Suppressor macrophage (primary cell): ENCODE results near the gene NXPH3.

Experiments
- DNase-seq, 4 experiments: peaks; one replicate each; pipeline ENCODE4 v3.0.0-alpha.2; 2020 to 2022

NXPH3 gene

GRCh38 chr17:49576088-49576916 lies 631 bp downstream of the NXPH3 start:
- peak in 2 of 4 experiments; percentile 36 to 45 for DNase-seq

- no peak for DNase-seq
Measured at GRCh38 chr17:49576917-49577649, 1.4 kb downstream of the NXPH3 start.

- DNase-seq: no peak
Measured at GRCh38 chr17:49577650-49577934, 1.9 kb downstream of the NXPH3 start.

- DNase-seq: no peak
Measured at GRCh38 chr17:49577963-49578362, 2.3 kb downstream of the NXPH3 start.

- DNase-seq: no peak
Measured at GRCh38 chr17:49578414-49578813, 2.7 kb downstream of the NXPH3 start.

- DNase-seq: no peak
Measured at GRCh38 chr17:49578952-49579500, 3.4 kb downstream of the NXPH3 start.

- DNase-seq: no peak
Measured at GRCh38 chr17:49579522-49579921, 3.9 kb downstream of the NXPH3 start.

- DNase-seq: no peak
Measured at GRCh38 chr17:49580055-49580721, 4.5 kb downstream of the NXPH3 start.

GRCh38 chr17:49580981-49581647 lies 5.4 kb downstream of the NXPH3 start:
- no peak for DNase-seq

- no peak for DNase-seq
Measured at GRCh38 chr17:49581648-49581998, 6.0 kb downstream of the NXPH3 start.

GRCh38 chr17:49582055-49582722 lies 6.5 kb downstream of the NXPH3 start:
- no peak for DNase-seq

- DNase-seq: no peak
Measured at GRCh38 chr17:49582789-49583188, 7.1 kb downstream of the NXPH3 start.

GRCh38 chr17:49583226-49583625 lies 7.6 kb downstream of the NXPH3 start:
- no peak for DNase-seq

GRCh38 chr17:49583889-49584288 lies 8.2 kb downstream of the NXPH3 start:
- no peak for DNase-seq

GRCh38 chr17:49585422-49586027 lies 9.9 kb downstream of the NXPH3 start:
- DNase-seq: no peak

GRCh38 chr17:49587366-49588073 lies 11.8 kb downstream of the NXPH3 start:
- no peak for DNase-seq

- DNase-seq: no peak
Measured at GRCh38 chr17:49588312-49588711, 12.6 kb downstream of the NXPH3 start.

- no peak for DNase-seq
Measured at GRCh38 chr17:49588726-49589576, 13.3 kb downstream of the NXPH3 start.

- no peak for DNase-seq
Measured at GRCh38 chr17:49589577-49589927, 13.9 kb downstream of the NXPH3 start.

- DNase-seq: no peak
Measured at GRCh38 chr17:49590874-49591273, 15.2 kb downstream of the NXPH3 start.
